Endodermal cell (in vitro differentiated cells): ENCODE data around the gene FEN1. TPM values are rescaled to one million over a fixed set of nuclear protein-coding genes. Genes with fewer than 3 reads are reported as not detected.

ENCODE experiments used
- DNase-seq: peaks from one replicate; pipeline ENCODE4 v3.0.0-alpha.2; 2017
- H3K27ac ChIP-seq: 2 replicates; pipeline ENCODE4 v1.5.1; 2013; ENCODE audit warnings: mild to moderate bottlenecking, low read depth, low read length, moderate library complexity
- H3K27me3 ChIP-seq: 2 replicates; pipeline ENCODE4 v1.6.1; 2013; ENCODE audit warnings: mild to moderate bottlenecking, low read length, moderate library complexity; ENCODE audit not compliant: insufficient read depth, control insufficient read depth, poor library complexity, severe bottlenecking
- H3K36me3 ChIP-seq: 2 replicates; pipeline ENCODE4 v1.7.0; 2013; ENCODE audit warnings: mild to moderate bottlenecking, low read length, moderate library complexity; ENCODE audit not compliant: control insufficient read depth, insufficient read depth
- H3K4me1 ChIP-seq: one replicate; pipeline ENCODE4 v1.7.0; 2013; ENCODE audit warnings: low read length; ENCODE audit not compliant: control insufficient read depth, insufficient read depth
- H3K4me3 ChIP-seq: 2 replicates; pipeline ENCODE4 v1.5.1; 2013; ENCODE audit warnings: mild to moderate bottlenecking, low read length, moderate library complexity
- H3K9ac ChIP-seq: 2 replicates; pipeline ENCODE4 v1.6.1; 2013; ENCODE audit warnings: mild to moderate bottlenecking, low read length, moderate library complexity; ENCODE audit not compliant: poor library complexity, severe bottlenecking; ENCODE audit errors: extremely low read depth
- H3K9me3 ChIP-seq: 2 replicates; pipeline ENCODE4 v1.6.1; 2013; ENCODE audit warnings: mild to moderate bottlenecking, low read length, moderate library complexity; ENCODE audit not compliant: control insufficient read depth
- H3K27ac Mint-ChIP-seq: 2 replicates; pipeline ENCODE4 v1.8.0; 2020; ENCODE audit warnings: mixed read lengths
- H3K27me3 Mint-ChIP-seq: 2 replicates; pipeline ENCODE4 v1.8.0; 2021; ENCODE audit warnings: mild to moderate bottlenecking, mixed read lengths; ENCODE audit not compliant: insufficient read depth
- H3K36me3 Mint-ChIP-seq: 2 replicates; pipeline ENCODE4 v1.8.0; 2020; ENCODE audit warnings: low read depth, mixed read lengths
- H3K4me1 Mint-ChIP-seq: 2 replicates; pipeline ENCODE4 v1.8.0; 2020; ENCODE audit warnings: mixed read lengths
- H3K4me3 Mint-ChIP-seq: 2 replicates; pipeline ENCODE4 v1.8.0; 2020; ENCODE audit warnings: mild to moderate bottlenecking, moderate library complexity, mixed read lengths
- H3K9me3 Mint-ChIP-seq: 2 replicates; pipeline ENCODE4 v1.8.0; 2020; ENCODE audit warnings: mild to moderate bottlenecking, mixed read lengths
- WGBS, 2 experiments: methylation state at CpG; one replicate each; pipeline versions ENCODE4 v1.1.5 to v1.1.7; 2013; ENCODE audit warnings: missing lambda C conversion rate in 2 of 2, mixed read lengths in 1 of 2; ENCODE audit not compliant: insufficient coverage in 1 of 2, insufficient read length in 1 of 2; 5-methylcytosine and 5-hydroxymethylcytosine counted together
- total RNA-seq, 2 donors: library from RNA; stranded (reverse); fragmentation: NEBNext Ultra II Directional in 1 of 2; extraction: Animal tissue kit (Norgen Biotek cat#: 25700) in 1 of 2; gene quantifications; 2 replicates in 1 of 2; 3 replicates in 1 of 2; pipeline ENCODE4 v1.2.1, GENCODE V29; 2021
- TF ChIP-seq, protein P1 (sequence below): fragments of 200-600 bp; sonication (generic); conservative IDR thresholded peaks from 2 replicates; pipeline ENCODE4 v1.5.0; 2021; ENCODE audit warnings: antibody characterized with exemption, mild to moderate bottlenecking

The FEN1 gene
- total RNA-seq, 2 donors from 2014 or later: 66.7 to 81.8 TPM

GRCh38 chr11:61816736-61817455 is 24.2 kb downstream of the FEN1 start, which contains the start of gene FADS1:
Gene FADS1, minus strand, starts transcription at chr11:61817003. Its CDS starts 74 bp downstream, at chr11:61816929.
- Mint-ChIP-seq H3K27me3 (no peaks in the 10 kb centered on the region), H3K36me3 (peaks cover 25% of the 10 kb centered on the region), H3K27ac (peak within 1 kb of the TSS; percentile 100), H3K4me1 (peaks cover 11% of the 10 kb centered on the region), H3K4me3 (peak within 1 kb of the TSS; percentile 95), H3K9me3 (peaks cover 4% of the 10 kb centered on the region)
- Histone ChIP-seq H3K27me3 (no peaks in the 10 kb centered on the region), H3K4me1 (no peaks in the 10 kb centered on the region), H3K4me3 (peak within 1 kb of the TSS; percentile 92), H3K36me3 (peaks cover 21% of the 10 kb centered on the region), H3K27ac (peak within 1 kb of the TSS; percentile 97), H3K9ac (peak within 1 kb of the TSS; percentile 92), H3K9me3 (no peaks in the 10 kb centered on the region)
- 0 to 1% methylated on average over 14 to 73 of the region's 73 CpGs for WGBS, 2 experiments
- TF ChIP-seq, protein P1, sequence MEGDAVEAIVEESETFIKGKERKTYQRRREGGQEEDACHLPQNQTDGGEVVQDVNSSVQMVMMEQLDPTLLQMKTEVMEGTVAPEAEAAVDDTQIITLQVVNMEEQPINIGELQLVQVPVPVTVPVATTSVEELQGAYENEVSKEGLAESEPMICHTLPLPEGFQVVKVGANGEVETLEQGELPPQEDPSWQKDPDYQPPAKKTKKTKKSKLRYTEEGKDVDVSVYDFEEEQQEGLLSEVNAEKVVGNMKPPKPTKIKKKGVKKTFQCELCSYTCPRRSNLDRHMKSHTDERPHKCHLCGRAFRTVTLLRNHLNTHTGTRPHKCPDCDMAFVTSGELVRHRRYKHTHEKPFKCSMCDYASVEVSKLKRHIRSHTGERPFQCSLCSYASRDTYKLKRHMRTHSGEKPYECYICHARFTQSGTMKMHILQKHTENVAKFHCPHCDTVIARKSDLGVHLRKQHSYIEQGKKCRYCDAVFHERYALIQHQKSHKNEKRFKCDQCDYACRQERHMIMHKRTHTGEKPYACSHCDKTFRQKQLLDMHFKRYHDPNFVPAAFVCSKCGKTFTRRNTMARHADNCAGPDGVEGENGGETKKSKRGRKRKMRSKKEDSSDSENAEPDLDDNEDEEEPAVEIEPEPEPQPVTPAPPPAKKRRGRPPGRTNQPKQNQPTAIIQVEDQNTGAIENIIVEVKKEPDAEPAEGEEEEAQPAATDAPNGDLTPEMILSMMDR: peak; percentile 76
- peak; percentile 98 for DNase-seq

DNA sequence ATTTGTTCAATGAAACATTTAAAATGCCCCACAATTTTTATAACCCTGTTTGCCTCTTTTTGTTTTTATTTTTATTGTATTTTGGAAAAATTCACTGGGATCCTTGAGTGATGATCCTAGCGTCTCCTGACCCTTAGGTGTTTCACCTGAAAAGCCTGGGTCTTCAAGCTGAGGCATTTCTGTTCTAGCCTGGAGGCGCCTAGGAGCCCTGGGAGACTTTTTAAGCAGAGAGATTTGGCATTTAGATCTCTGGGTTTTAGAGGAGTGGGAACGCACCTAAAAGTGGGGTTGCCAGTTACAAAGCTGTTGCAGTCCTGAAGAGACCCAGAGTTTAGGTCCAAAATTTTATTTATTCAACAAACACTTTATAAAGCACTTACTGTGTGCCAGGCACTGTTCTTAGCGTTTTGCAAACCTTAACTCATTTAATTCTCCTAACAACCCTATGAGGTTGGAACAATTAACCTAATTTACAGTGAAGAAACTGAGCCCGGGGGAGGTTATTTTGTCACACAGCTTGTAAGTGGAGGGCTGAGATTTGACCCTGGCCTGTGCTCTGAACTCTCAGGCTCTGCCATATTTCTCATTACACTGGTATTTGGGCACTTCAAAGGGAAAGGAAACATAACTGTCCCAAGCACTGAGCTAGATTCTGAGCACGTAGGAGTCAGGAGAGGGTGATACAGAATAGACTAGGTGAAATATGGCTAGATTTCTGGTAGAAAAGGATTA is 24.9 kb downstream of the FEN1 start:
- H3K9me3 Mint-ChIP-seq: peaks cover 4% of the 10 kb centered on the region
- Histone ChIP-seq H3K9me3 (no peaks in the 10 kb centered on the region), H3K4me1 (no peaks in the 10 kb centered on the region), H3K4me3 (peak overlapping the region; percentile 92), H3K27ac (peak overlapping the region; percentile 73), H3K9ac (peak overlapping the region; percentile 45), H3K36me3 (peaks cover 13% of the 10 kb centered on the region), H3K27me3 (no peaks in the 10 kb centered on the region)
- DNase-seq: no peak
- peak overlapping the region; percentile 92 for H3K27ac Mint-ChIP-seq
- 57 to 70% methylated on average over 4 to 6 of the region's 6 CpGs for WGBS, 2 experiments
- TF ChIP-seq, protein P1: no peak
- no peaks in the 10 kb centered on the region for H3K27me3 Mint-ChIP-seq
- peaks cover 18% of the 10 kb centered on the region for H3K36me3 Mint-ChIP-seq
- peak overlapping the region; percentile 95 for H3K4me3 Mint-ChIP-seq
- H3K4me1 Mint-ChIP-seq: peaks cover 11% of the 10 kb centered on the region

DNA sequence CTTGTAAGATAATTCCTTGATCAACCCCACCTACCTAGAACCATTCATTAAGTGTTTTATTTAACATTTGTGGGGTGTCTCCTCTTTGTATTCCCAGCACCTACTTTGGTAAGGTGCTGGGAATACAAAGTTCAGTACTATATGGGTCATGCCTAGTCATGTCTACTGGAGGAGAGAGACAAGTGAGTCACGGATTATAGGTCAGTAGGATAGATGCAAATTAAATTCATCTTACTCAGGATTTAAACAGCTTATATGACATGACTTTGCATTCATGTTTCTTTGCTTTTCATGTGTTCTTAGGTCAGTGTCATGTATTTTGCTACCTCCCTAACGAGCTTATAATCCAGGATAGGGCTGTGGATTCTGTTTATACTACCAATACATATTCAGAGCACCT is 27.5 kb downstream of the FEN1 start:
- Mint-ChIP-seq H3K27me3 (no peaks in the 10 kb centered on the region), H3K4me1 (peaks cover 6% of the 10 kb centered on the region), H3K9me3 (no peaks in the 10 kb centered on the region), H3K4me3 (no peak overlapping the region), H3K36me3 (peaks cover 7% of the 10 kb centered on the region), H3K27ac (no peak overlapping the region)
- Histone ChIP-seq H3K27ac (no peak overlapping the region), H3K9ac (no peak overlapping the region), H3K4me3 (no peak overlapping the region), H3K4me1 (no peaks in the 10 kb centered on the region), H3K9me3 (no peaks in the 10 kb centered on the region), H3K36me3 (peaks cover 4% of the 10 kb centered on the region), H3K27me3 (no peaks in the 10 kb centered on the region)
- WGBS, 2 experiments: 83 to 100% methylated on average over 2 of the region's 2 CpGs
- no peak for DNase-seq
- TF ChIP-seq, protein P1: no peak
